Activated naive CD8-positive, alpha-beta T cell treated with anti-CD3 and anti-CD28 coated beads, Interleukin-2, amount 50 U/mL, for 24 hours (primary cell): ENCODE results near the gene TMEFF2.

Experiments
- ATAC-seq: fragments of 150-1000 bp; cut with Tn5 transposase; one replicate; pipeline ENCODE4 v1.10.0; 2021
- DNase-seq: peaks from one replicate; pipeline ENCODE4 v3.0.0; 2021
- H3K27ac Mint-ChIP-seq: one replicate; pipeline ENCODE4 v1.8.0; 2021; ENCODE audit warnings: mild to moderate bottlenecking, mixed read lengths
- H3K27me3 Mint-ChIP-seq: one replicate; pipeline ENCODE4 v1.8.0; 2021; ENCODE audit warnings: mixed read lengths
- H3K36me3 Mint-ChIP-seq: one replicate; pipeline ENCODE4 v1.8.0; 2021; ENCODE audit warnings: low read depth, mixed read lengths
- H3K4me1 Mint-ChIP-seq: one replicate; pipeline ENCODE4 v1.8.0; 2021; ENCODE audit warnings: mixed read lengths
- H3K4me3 Mint-ChIP-seq: one replicate; pipeline ENCODE4 v1.8.0; 2021; ENCODE audit warnings: mild to moderate bottlenecking, moderate library complexity, mixed read lengths
- H3K9me3 Mint-ChIP-seq: one replicate; pipeline ENCODE4 v1.8.0; 2021; ENCODE audit warnings: mixed read lengths

Gene TMEFF2

GRCh38 chr2:191980483-191980882, 214.2 kb downstream of the TMEFF2 start:
- Mint-ChIP-seq H3K4me1 (no peaks in the 10 kb centered on the region), H3K4me3 (no peak overlapping the region), H3K27ac (no peak overlapping the region), H3K27me3 (peaks cover 2% of the 10 kb centered on the region), H3K36me3 (no peaks in the 10 kb centered on the region), H3K9me3 (no peaks in the 10 kb centered on the region)
- ATAC-seq (no peak), DNase-seq (no peak)

GRCh38 chr2:191979221-191979730, 215.5 kb downstream of the TMEFF2 start:
- H3K27me3 Mint-ChIP-seq: peaks cover 2% of the 10 kb centered on the region
- no peaks in the 10 kb centered on the region for H3K9me3 Mint-ChIP-seq
- no peaks in the 10 kb centered on the region for H3K36me3 Mint-ChIP-seq
- no peak overlapping the region for H3K4me3 Mint-ChIP-seq
- no peak overlapping the region for H3K27ac Mint-ChIP-seq
- no peak for DNase-seq
- H3K4me1 Mint-ChIP-seq: no peaks in the 10 kb centered on the region
- ATAC-seq: no peak

GRCh38 chr2:191977754-191978153, 217.0 kb downstream of the TMEFF2 start:
- H3K27me3 Mint-ChIP-seq: peaks cover 2% of the 10 kb centered on the region
- H3K4me3 Mint-ChIP-seq: no peak overlapping the region
- no peaks in the 10 kb centered on the region for H3K9me3 Mint-ChIP-seq
- H3K27ac Mint-ChIP-seq: no peak overlapping the region
- H3K36me3 Mint-ChIP-seq: no peaks in the 10 kb centered on the region
- ATAC-seq (no peak), DNase-seq (no peak)
- H3K4me1 Mint-ChIP-seq: no peaks in the 10 kb centered on the region

DNA sequence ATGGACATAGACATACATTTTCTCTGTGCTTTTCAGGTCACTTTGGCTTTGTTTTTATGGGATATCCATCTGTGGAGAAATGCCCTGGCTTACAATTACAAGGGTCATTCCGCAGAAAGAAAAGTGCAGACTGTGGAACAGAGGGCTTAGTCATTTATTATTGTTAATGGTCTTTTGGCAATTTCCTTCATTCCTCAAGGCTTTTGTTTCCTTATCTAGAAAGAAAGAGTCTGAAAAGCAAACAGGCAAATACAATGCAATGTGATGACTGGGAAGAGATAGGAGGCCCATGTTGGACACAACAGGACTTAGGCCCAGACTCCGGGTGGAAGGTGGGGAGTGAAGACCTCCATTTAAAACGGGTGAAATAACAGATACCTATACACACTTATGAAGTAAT, 218.3 kb downstream of the TMEFF2 start:
- Mint-ChIP-seq H3K4me1 (no peaks in the 10 kb centered on the region), H3K27ac (no peak overlapping the region), H3K9me3 (no peaks in the 10 kb centered on the region), H3K27me3 (peaks cover 8% of the 10 kb centered on the region), H3K4me3 (no peak overlapping the region), H3K36me3 (no peaks in the 10 kb centered on the region)
- DNase-seq: no peak
- ATAC-seq: no peak

DNA sequence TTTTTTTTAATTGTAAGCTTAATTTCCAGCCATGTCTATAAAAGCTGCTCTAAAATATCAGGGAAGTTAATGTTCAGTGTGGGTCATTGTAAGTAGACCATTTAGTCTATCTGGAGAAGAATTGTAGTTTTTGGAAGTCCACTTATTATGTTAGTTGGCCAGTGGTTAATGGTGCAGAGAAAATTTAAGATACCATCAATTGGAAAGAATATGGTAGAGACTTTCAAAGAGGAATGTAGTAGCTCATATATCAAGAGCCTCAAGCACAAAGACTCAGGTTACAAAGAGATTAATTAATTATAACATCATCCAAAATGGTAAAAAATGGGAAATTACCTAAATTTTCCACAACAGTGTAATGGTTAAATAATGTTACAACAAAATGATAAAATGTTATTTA, 220.1 kb downstream of the TMEFF2 start:
- no peak overlapping the region for H3K27ac Mint-ChIP-seq
- DNase-seq (no peak), ATAC-seq (no peak)
- H3K4me1 Mint-ChIP-seq: no peaks in the 10 kb centered on the region
- no peaks in the 10 kb centered on the region for H3K9me3 Mint-ChIP-seq
- no peak overlapping the region for H3K4me3 Mint-ChIP-seq
- peaks cover 6% of the 10 kb centered on the region for H3K27me3 Mint-ChIP-seq
- H3K36me3 Mint-ChIP-seq: no peaks in the 10 kb centered on the region

GRCh38 chr2:191970867-191971266, 223.9 kb downstream of the TMEFF2 start:
- DNase-seq: no peak
- no peaks in the 10 kb centered on the region for H3K9me3 Mint-ChIP-seq
- H3K27me3 Mint-ChIP-seq: peaks cover 6% of the 10 kb centered on the region
- H3K36me3 Mint-ChIP-seq: no peaks in the 10 kb centered on the region
- H3K4me3 Mint-ChIP-seq: no peak overlapping the region
- ATAC-seq: no peak
- no peaks in the 10 kb centered on the region for H3K4me1 Mint-ChIP-seq
- H3K27ac Mint-ChIP-seq: no peak overlapping the region

- H3K27me3 Mint-ChIP-seq: peaks cover 8% of the 10 kb centered on the region
- ATAC-seq (no peak), DNase-seq (no peak)
- no peaks in the 10 kb centered on the region for H3K9me3 Mint-ChIP-seq
- no peak overlapping the region for H3K4me3 Mint-ChIP-seq
- no peaks in the 10 kb centered on the region for H3K4me1 Mint-ChIP-seq
- H3K27ac Mint-ChIP-seq: no peak overlapping the region
- no peaks in the 10 kb centered on the region for H3K36me3 Mint-ChIP-seq
Measured at GRCh38 chr2:191968120-191968519, 226.6 kb downstream of the TMEFF2 start.

- Mint-ChIP-seq H3K27ac (no peak overlapping the region), H3K36me3 (no peaks in the 10 kb centered on the region), H3K4me3 (no peak overlapping the region), H3K27me3 (peaks cover 2% of the 10 kb centered on the region), H3K4me1 (no peaks in the 10 kb centered on the region), H3K9me3 (no peaks in the 10 kb centered on the region)
- no peak for DNase-seq
- no peak for ATAC-seq
Measured at GRCh38 chr2:191965733-191966132, 229.0 kb downstream of the TMEFF2 start.

- no peak overlapping the region for H3K27ac Mint-ChIP-seq
- no peaks in the 10 kb centered on the region for H3K9me3 Mint-ChIP-seq
- no peak overlapping the region for H3K4me3 Mint-ChIP-seq
- peaks cover 2% of the 10 kb centered on the region for H3K27me3 Mint-ChIP-seq
- no peaks in the 10 kb centered on the region for H3K4me1 Mint-ChIP-seq
- no peaks in the 10 kb centered on the region for H3K36me3 Mint-ChIP-seq
- no peak for ATAC-seq
- no peak for DNase-seq
Measured at GRCh38 chr2:191961556-191961955, 233.2 kb downstream of the TMEFF2 start.

GRCh38 chr2:191959209-191959608, 235.5 kb downstream of the TMEFF2 start:
- Mint-ChIP-seq H3K27ac (no peak overlapping the region), H3K36me3 (no peaks in the 10 kb centered on the region), H3K4me1 (no peaks in the 10 kb centered on the region), H3K9me3 (no peaks in the 10 kb centered on the region), H3K27me3 (peaks cover 4% of the 10 kb centered on the region), H3K4me3 (no peak overlapping the region)
- ATAC-seq (no peak), DNase-seq (no peak)

GRCh38 chr2:191957996-191958860, 236.5 kb downstream of the TMEFF2 start:
- no peaks in the 10 kb centered on the region for H3K36me3 Mint-ChIP-seq
- no peak overlapping the region for H3K27ac Mint-ChIP-seq
- no peak overlapping the region for H3K4me3 Mint-ChIP-seq
- peaks cover 7% of the 10 kb centered on the region for H3K27me3 Mint-ChIP-seq
- no peak for DNase-seq
- H3K9me3 Mint-ChIP-seq: no peaks in the 10 kb centered on the region
- H3K4me1 Mint-ChIP-seq: no peaks in the 10 kb centered on the region
- ATAC-seq: no peak

DNA sequence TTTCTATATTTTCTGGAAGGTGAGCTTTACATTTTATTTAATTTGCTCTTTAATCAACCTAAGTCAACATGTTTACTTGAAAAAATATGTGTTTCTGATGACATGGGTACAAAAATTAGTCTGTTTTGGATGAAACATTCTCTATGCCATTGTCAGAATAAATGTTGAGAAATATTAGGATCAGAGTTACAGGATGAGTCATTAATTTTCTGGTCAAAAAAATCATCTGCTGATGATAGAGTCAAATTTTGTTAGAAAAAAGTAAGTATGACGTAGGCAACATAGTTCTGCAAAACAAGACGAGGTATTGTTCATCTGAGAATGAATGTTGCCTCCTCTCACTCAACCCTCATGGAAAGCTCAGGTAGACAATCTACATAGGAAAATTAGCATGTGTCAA, 240.3 kb downstream of the TMEFF2 start:
- no peak overlapping the region for H3K27ac Mint-ChIP-seq
- no peak for DNase-seq
- no peaks in the 10 kb centered on the region for H3K9me3 Mint-ChIP-seq
- ATAC-seq: no peak
- H3K36me3 Mint-ChIP-seq: no peaks in the 10 kb centered on the region
- H3K4me3 Mint-ChIP-seq: no peak overlapping the region
- no peaks in the 10 kb centered on the region for H3K4me1 Mint-ChIP-seq
- peaks cover 10% of the 10 kb centered on the region for H3K27me3 Mint-ChIP-seq

- ATAC-seq (no peak), DNase-seq (no peak)
- H3K36me3 Mint-ChIP-seq: no peaks in the 10 kb centered on the region
- no peak overlapping the region for H3K4me3 Mint-ChIP-seq
- H3K27ac Mint-ChIP-seq: no peak overlapping the region
- peaks cover 10% of the 10 kb centered on the region for H3K27me3 Mint-ChIP-seq
- H3K9me3 Mint-ChIP-seq: no peaks in the 10 kb centered on the region
- no peaks in the 10 kb centered on the region for H3K4me1 Mint-ChIP-seq
Measured at GRCh38 chr2:191952515-191953270, 242.0 kb downstream of the TMEFF2 start.

- no peak for DNase-seq
- no peak for ATAC-seq
- H3K9me3 Mint-ChIP-seq: no peaks in the 10 kb centered on the region
- no peak overlapping the region for H3K27ac Mint-ChIP-seq
- H3K36me3 Mint-ChIP-seq: no peaks in the 10 kb centered on the region
- peaks cover 10% of the 10 kb centered on the region for H3K27me3 Mint-ChIP-seq
- H3K4me3 Mint-ChIP-seq: no peak overlapping the region
- H3K4me1 Mint-ChIP-seq: no peaks in the 10 kb centered on the region
Measured at GRCh38 chr2:191951832-191952231, 242.9 kb downstream of the TMEFF2 start.

DNA sequence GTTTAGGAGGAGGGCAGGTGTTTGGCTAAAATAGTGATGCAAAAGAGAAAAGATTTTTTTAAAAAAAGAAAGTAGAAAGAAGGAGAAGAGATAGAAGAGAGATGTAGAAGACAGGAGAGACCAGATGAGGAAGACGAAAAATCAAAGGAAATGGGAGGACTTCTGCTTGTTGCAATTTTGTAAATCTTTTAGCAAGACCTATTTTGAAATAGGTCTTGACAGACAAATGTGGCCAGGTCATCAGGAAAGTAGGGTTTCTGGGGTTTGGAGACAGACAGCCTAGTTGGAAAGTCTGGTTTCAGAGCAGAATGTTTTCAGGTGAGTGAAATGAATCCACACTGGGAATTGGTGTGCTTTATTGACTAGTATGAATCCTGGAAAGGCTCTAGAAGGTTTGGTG, 243.4 kb downstream of the TMEFF2 start:
- Mint-ChIP-seq H3K4me3 (no peak overlapping the region), H3K4me1 (no peaks in the 10 kb centered on the region), H3K27me3 (peaks cover 10% of the 10 kb centered on the region), H3K9me3 (no peaks in the 10 kb centered on the region), H3K36me3 (no peaks in the 10 kb centered on the region), H3K27ac (no peak overlapping the region)
- ATAC-seq: no peak
- DNase-seq: no peak
